Suprapubic skin (tissue), 4 donors: ENCODE measurements around the gene MYO1E. TPM values are rescaled to one million over a fixed set of nuclear protein-coding genes. Genes with fewer than 3 reads are reported as not detected.
"Not testable (repeated sequence)": the region's sequence is repeated elsewhere in the genome, so short reads cannot be mapped to it uniquely, and the experiment has no call there.

Source experiments
- DNase-seq, 2 donors: peaks; one replicate each; pipeline ENCODE4 v3.0.0-alpha.2; 2019; ENCODE audit warnings: low spot score in 2 of 2
- H3K27ac ChIP-seq: fragments of 200-600 bp; sonication (generic); one replicate; pipeline ENCODE4 v1.5.1; 2019
- H3K27me3 ChIP-seq: fragments of 200-600 bp; sonication (generic); one replicate; pipeline ENCODE4 v1.5.1; 2019
- H3K36me3 ChIP-seq: fragments of 200-600 bp; sonication (generic); one replicate; pipeline ENCODE4 v1.5.1; 2019
- H3K4me1 ChIP-seq: fragments of 200-600 bp; sonication (generic); one replicate; pipeline ENCODE4 v1.5.1; 2019
- H3K4me3 ChIP-seq: fragments of 200-600 bp; sonication (generic); one replicate; pipeline ENCODE4 v1.5.1; 2019; ENCODE audit warnings: mild to moderate bottlenecking
- H3K9me3 ChIP-seq: fragments of 200-600 bp; sonication (generic); one replicate; pipeline ENCODE4 v1.5.1; 2019
- CTCF ChIP-seq, 2 donors: fragments of 200-600 bp in 1 of 2; fragments of 450-650 bp in 1 of 2; sonication (generic) in 1 of 2; IDR thresholded peaks; one replicate each; pipeline ENCODE4 v1.5.1; 2016 to 2019; ENCODE audit warnings: antibody characterized with exemption in 2 of 2, mild to moderate bottlenecking in 1 of 2, moderate library complexity in 1 of 2
- EP300 ChIP-seq: sonication (generic); formaldehyde crosslinking; IDR thresholded peaks from one replicate; pipeline ENCODE4 v1.6.1; 2017; ENCODE audit warnings: antibody characterized with exemption
- POLR2A ChIP-seq, 2 donors: fragments of 450-650 bp; IDR thresholded peaks; one replicate each; pipeline ENCODE4 v1.6.1; 2017; ENCODE audit warnings: antibody characterized with exemption in 2 of 2, mild to moderate bottlenecking in 2 of 2, moderate library complexity in 2 of 2
- POLR2AphosphoS5 ChIP-seq, 3 donors: sonication (generic); formaldehyde crosslinking; IDR thresholded peaks; one replicate each; pipeline ENCODE4 v1.6.1; 2017; ENCODE audit warnings: antibody characterized with exemption in 3 of 3
- WGBS: methylation state at CpG from one replicate; pipeline ENCODE4 v1.1.5; 2018; 5-methylcytosine and 5-hydroxymethylcytosine counted together
- total RNA-seq, 4 donors: library from RNA; depleted of rRNA; stranded (reverse); fragments of >200 nt; gene quantifications; one replicate each; pipeline ENCODE4 v1.1.0, GENCODE V29; 2016

The MYO1E gene
- total RNA-seq, 4 donors from 2014 or later = 79.7 to 171 (median 144) TPM

GRCh38 chr15:59282515-59283337 is 89.9 kb downstream of the MYO1E start:
- 89% methylated on average over 11 of the region's 14 CpGs for WGBS
- no peaks in the 10 kb centered on the region for H3K27me3 ChIP-seq
- H3K4me1 ChIP-seq = peaks cover 23% of the 10 kb centered on the region
- TF ChIP-seq CTCF (IDR thresholded peaks at IDR 0.05) (no peak), POLR2AphosphoS5 (IDR thresholded peaks at IDR 0.05) (no peak), POLR2A (IDR thresholded peaks at IDR 0.05) (no peak), EP300 (no peak)
- H3K27ac ChIP-seq = no peak overlapping the region
- no peaks in the 10 kb centered on the region for H3K9me3 ChIP-seq
- no peak for DNase-seq
- H3K36me3 ChIP-seq = no peaks in the 10 kb centered on the region
- H3K4me3 ChIP-seq = no peak overlapping the region

- Histone ChIP-seq H3K4me3 (no peak overlapping the region), H3K4me1 (peaks cover 24% of the 10 kb centered on the region), H3K27ac (no peak overlapping the region), H3K27me3 (no peaks in the 10 kb centered on the region), H3K9me3 (no peaks in the 10 kb centered on the region), H3K36me3 (no peaks in the 10 kb centered on the region)
- TF ChIP-seq EP300 (no peak), CTCF (IDR thresholded peaks at IDR 0.05) (no peak)
- 97% methylated on average over 5 of the region's 5 CpGs for WGBS
- DNase-seq = no peak
Measured at GRCh38 chr15:59281699-59282098, 91.0 kb downstream of the MYO1E start.

GRCh38 chr15:59280855-59281254 is 91.8 kb downstream of the MYO1E start:
- no peak overlapping the region for H3K4me3 ChIP-seq
- H3K4me1 ChIP-seq = peaks cover 24% of the 10 kb centered on the region
- H3K9me3 ChIP-seq = no peaks in the 10 kb centered on the region
- WGBS = 95% methylated on average over 5 of the region's 5 CpGs
- H3K27me3 ChIP-seq = no peaks in the 10 kb centered on the region
- H3K36me3 ChIP-seq = no peaks in the 10 kb centered on the region
- no peak overlapping the region for H3K27ac ChIP-seq
- DNase-seq = no peak
- TF ChIP-seq POLR2AphosphoS5 (IDR thresholded peaks at IDR 0.05) (no peak), POLR2A (IDR thresholded peaks at IDR 0.05) (no peak), CTCF (IDR thresholded peaks at IDR 0.05) (no peak), EP300 (no peak)

- H3K27me3 ChIP-seq, H3K4me3 ChIP-seq, DNase-seq, H3K36me3 ChIP-seq, H3K9me3 ChIP-seq, H3K27ac ChIP-seq: not testable (repeated sequence)
- WGBS = 83% methylated on average over 6 of the region's 6 CpGs
- peaks cover 24% of the 10 kb centered on the region for H3K4me1 ChIP-seq
Measured at GRCh38 chr15:59280292-59280691, 92.4 kb downstream of the MYO1E start.

GRCh38 chr15:59279023-59279422 is 93.6 kb downstream of the MYO1E start:
- no peak for TF ChIP-seq POLR2A (IDR thresholded peaks at IDR 0.05)
- TF ChIP-seq EP300 = no peak
- Histone ChIP-seq H3K4me1 (peaks cover 18% of the 10 kb centered on the region), H3K9me3 (no peaks in the 10 kb centered on the region), H3K27ac (no peak overlapping the region), H3K27me3 (no peaks in the 10 kb centered on the region), H3K36me3 (no peaks in the 10 kb centered on the region), H3K4me3 (no peak overlapping the region)
- WGBS = 98% methylated on average over 5 of the region's 5 CpGs
- DNase-seq = no peak

GRCh38 chr15:59278120-59278519 is 94.6 kb downstream of the MYO1E start:
- TF ChIP-seq POLR2A (IDR thresholded peaks at IDR 0.05) = no peak
- TF ChIP-seq EP300 = no peak
- TF ChIP-seq CTCF (IDR thresholded peaks at IDR 0.05) = no peak
- no peak for TF ChIP-seq POLR2AphosphoS5 (IDR thresholded peaks at IDR 0.05)
- Histone ChIP-seq H3K4me1 (peaks cover 14% of the 10 kb centered on the region), H3K36me3 (no peaks in the 10 kb centered on the region), H3K9me3 (no peaks in the 10 kb centered on the region), H3K27ac (no peak overlapping the region), H3K27me3 (no peaks in the 10 kb centered on the region), H3K4me3 (no peak overlapping the region)
- WGBS = 80% methylated on average over 3 of the region's 3 CpGs
- no peak for DNase-seq
